WERI-Rb-1 (cell line): Measurements from ENCODE around the gene TFDP1.
A peak's percentile ranks its signal among the peaks of the same experiment; 100 is the strongest.

Source experiments
- DNase-seq: peaks from one replicate; pipeline ENCODE4 v3.0.0-alpha.2; 2020
- H3K27ac ChIP-seq: fragments of 250-450 bp; sonication (Bioruptor Pico); 2 replicates; pipeline ENCODE4 v1.5.1; 2020; ENCODE audit warnings: mild to moderate bottlenecking, moderate library complexity
- H3K27me3 ChIP-seq: fragments of 250-450 bp; sonication (Bioruptor Pico); 2 replicates; pipeline ENCODE4 v1.5.1; 2021; ENCODE audit warnings: mild to moderate bottlenecking, low read depth, moderate library complexity; ENCODE audit not compliant: insufficient read depth, severe bottlenecking
- H3K36me3 ChIP-seq: fragments of 250-450 bp; sonication (Bioruptor Pico); 2 replicates; pipeline ENCODE4 v1.5.1; 2020; ENCODE audit warnings: mild to moderate bottlenecking, moderate library complexity
- H3K4me3 ChIP-seq: 2 replicates; pipeline ENCODE4 v1.5.1; 2011; ENCODE audit warnings: low read depth, mild to moderate bottlenecking, control low read depth, low read length
- H3K9me3 ChIP-seq: fragments of 250-450 bp; sonication (Bioruptor Pico); 2 replicates; pipeline ENCODE4 v1.5.1; 2021; ENCODE audit warnings: mild to moderate bottlenecking, moderate library complexity; ENCODE audit not compliant: severe bottlenecking
- TF ChIP-seq, protein P1 (sequence below): IDR thresholded peaks from 2 replicates; pipeline ENCODE4 v1.5.1; 2011; ENCODE audit warnings: low read depth, mild to moderate bottlenecking, control low read depth, inconsistent platforms, low read length

Gene TFDP1

GRCh38 chr13:113653264-113654174 lies 69.0 kb downstream of the TFDP1 start:
- H3K4me3 ChIP-seq = no peak overlapping the region
- peak; percentile 10 for DNase-seq
- H3K36me3 ChIP-seq = no peaks in the 10 kb centered on the region; the same call in 1 of the 2 replicates
- H3K27ac ChIP-seq = no peak overlapping the region
- no peaks in the 10 kb centered on the region for H3K9me3 ChIP-seq
- TF ChIP-seq, protein P1, sequence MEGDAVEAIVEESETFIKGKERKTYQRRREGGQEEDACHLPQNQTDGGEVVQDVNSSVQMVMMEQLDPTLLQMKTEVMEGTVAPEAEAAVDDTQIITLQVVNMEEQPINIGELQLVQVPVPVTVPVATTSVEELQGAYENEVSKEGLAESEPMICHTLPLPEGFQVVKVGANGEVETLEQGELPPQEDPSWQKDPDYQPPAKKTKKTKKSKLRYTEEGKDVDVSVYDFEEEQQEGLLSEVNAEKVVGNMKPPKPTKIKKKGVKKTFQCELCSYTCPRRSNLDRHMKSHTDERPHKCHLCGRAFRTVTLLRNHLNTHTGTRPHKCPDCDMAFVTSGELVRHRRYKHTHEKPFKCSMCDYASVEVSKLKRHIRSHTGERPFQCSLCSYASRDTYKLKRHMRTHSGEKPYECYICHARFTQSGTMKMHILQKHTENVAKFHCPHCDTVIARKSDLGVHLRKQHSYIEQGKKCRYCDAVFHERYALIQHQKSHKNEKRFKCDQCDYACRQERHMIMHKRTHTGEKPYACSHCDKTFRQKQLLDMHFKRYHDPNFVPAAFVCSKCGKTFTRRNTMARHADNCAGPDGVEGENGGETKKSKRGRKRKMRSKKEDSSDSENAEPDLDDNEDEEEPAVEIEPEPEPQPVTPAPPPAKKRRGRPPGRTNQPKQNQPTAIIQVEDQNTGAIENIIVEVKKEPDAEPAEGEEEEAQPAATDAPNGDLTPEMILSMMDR = no peak
- H3K27me3 ChIP-seq = no peaks in the 10 kb centered on the region

- TF ChIP-seq, protein P1 = no peak
- Histone ChIP-seq H3K9me3 (no peaks in the 10 kb centered on the region), H3K27ac (no peak overlapping the region), H3K27me3 (no peaks in the 10 kb centered on the region), H3K36me3 (no peaks in the 10 kb centered on the region; the same call in 1 of the 2 replicates), H3K4me3 (no peak overlapping the region)
- DNase-seq = no peak
Measured at GRCh38 chr13:113654175-113654560, 69.6 kb downstream of the TFDP1 start.

DNA sequence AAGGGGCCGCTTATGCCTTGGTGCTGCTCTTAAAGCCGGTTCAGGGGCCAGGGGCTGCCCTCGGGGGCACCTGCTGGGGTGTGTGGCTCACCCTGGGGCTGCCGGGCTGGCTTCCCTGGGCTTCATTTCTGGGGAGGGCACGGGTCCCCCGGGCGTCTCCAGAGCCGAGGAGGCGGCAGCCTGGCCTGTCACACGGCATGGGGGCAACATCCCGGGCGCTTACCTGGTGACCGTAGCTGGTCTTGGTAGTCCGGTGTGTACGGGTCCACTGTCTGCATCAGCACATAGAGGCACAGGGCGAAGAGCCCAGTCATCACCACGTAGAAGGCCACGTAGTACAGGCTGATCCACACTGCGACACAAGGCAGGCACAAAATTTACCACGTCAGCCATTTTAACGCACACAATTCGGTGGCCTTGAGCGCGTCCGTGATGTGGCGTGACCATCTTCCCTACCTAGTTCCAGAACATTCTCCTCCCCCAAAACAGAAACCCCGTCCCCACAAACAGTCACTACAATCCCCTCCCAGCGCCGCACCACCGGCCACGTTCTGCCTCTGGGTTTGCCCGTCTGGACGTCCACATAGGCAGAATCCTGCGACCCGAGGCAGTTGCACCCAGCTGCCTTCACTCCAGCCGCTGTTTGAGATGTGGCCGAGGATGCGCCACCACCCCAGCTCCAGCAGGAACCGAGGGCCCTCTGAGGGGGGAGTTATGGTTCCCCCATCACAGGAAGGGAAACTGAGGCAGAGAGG lies 70.2 kb downstream of the TFDP1 start:
- Histone ChIP-seq H3K4me3 (no peak overlapping the region), H3K27ac (no peak overlapping the region), H3K36me3 (no peaks in the 10 kb centered on the region; the same call in 1 of the 2 replicates), H3K9me3 (no peaks in the 10 kb centered on the region), H3K27me3 (no peaks in the 10 kb centered on the region)
- TF ChIP-seq, protein P1 = no peak
- peak; percentile 11 for DNase-seq

DNA sequence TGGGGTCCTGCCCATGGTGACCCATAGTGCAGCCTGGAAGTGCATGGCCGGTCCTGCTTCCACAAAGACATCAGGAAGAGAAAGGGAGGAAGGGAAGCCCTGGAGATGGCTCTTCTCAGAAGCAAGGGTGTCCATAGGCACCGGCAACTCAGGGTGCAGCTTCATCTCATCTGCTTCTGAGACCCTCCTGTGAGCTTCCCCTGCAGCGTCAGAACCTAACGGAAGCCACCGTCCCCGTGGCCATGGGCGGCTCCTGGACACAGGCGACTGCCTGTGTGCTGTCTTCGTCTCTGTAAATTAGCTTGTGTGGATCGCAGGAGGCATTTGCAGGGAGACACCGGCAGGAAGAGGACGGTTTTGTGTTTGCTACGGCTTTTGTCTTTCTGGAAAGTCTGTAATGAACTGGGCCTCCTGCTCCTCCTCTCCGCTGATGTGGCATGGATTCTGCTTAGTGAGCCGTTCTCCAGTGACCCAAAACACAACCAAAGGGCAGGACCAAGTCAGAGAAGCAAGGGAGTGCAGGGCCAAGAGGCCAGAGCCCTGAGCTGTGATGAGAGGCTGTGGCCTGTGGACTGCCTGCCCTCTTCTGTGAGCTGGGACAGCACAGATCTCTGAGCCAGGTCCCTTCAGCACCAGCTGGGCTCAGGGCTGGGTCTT lies 70.9 kb downstream of the TFDP1 start:
- TF ChIP-seq, protein P1 = no peak
- H3K27ac ChIP-seq = no peak overlapping the region
- no peaks in the 10 kb centered on the region for H3K9me3 ChIP-seq
- no peak for DNase-seq
- H3K27me3 ChIP-seq = no peaks in the 10 kb centered on the region
- H3K4me3 ChIP-seq = no peak overlapping the region
- H3K36me3 ChIP-seq = no peaks in the 10 kb centered on the region; the same call in 1 of the 2 replicates

GRCh38 chr13:113656003-113656588 lies 71.5 kb downstream of the TFDP1 start:
- Histone ChIP-seq H3K4me3 (no peak overlapping the region), H3K27me3 (no peaks in the 10 kb centered on the region), H3K27ac (no peak overlapping the region), H3K9me3 (peaks cover 3% of the 10 kb centered on the region), H3K36me3 (no peaks in the 10 kb centered on the region; the same call in 1 of the 2 replicates)
- peak; percentile 17 for DNase-seq
- TF ChIP-seq, protein P1 = no peak
